ENCODE measurements around the gene MAB21L4.

Gene MAB21L4

DNA sequence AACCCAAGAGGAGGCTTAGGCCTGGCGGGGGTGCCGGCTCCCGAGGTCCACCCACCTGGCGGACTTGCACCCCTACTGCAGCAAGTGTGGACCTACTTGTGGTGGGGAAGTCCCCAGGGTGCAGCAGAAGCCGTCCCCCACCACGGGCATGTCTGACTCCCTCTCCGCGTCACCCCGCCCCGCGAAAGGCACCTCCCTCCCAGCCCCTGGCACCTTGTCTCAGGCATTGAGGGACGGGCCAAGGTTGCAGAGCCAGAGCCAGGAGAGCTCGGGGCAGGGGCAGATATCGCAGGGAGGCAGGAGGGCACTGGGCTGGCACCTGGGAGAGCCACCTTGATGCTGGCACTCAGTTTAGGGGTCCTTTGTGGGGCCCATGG lies 29.2 kb upstream of the MAB21L4 start:
- DNase-seq (ENCODE audit: low spot score), result peak; percentile 45

DNA sequence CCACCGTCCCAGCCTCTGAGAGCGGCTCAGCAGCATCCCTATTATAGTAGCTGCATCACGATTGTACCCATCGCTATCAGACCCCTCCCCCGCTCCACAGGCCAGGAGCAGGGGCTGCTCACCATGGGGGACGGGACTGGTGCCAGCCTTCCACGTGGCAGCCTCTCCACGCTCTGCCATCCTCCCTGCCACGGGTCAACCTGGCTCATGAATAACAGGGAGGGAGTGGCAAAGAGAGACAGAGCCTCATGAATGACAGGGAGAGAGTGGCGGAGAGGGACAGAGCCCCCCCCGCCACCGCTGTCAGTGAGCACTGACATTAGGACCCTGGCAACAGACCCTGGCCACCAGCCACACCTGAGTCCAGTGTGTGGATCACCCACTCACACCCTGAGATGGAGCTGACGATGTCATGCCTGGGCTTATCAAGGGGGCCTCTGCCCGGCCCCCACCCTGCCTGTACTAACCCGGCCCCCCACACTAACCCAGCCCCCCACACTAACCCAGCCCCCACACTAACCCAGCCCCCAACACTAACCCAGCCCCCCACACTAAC lies 27.1 kb upstream of the MAB21L4 start:
- no peak for DNase-seq (ENCODE audit: low spot score)

GRCh38 chr2:240922245-240922981 lies 26.5 kb upstream of the MAB21L4 start:
- no peak for DNase-seq (ENCODE audit: low spot score)

GRCh38 chr2:240921995-240922244 lies 26.0 kb upstream of the MAB21L4 start:
- DNase-seq (ENCODE audit: low spot score), result no peak

- no peak for DNase-seq (ENCODE audit: low spot score)
These were observed 25.5 kb upstream of the MAB21L4 start for GRCh38 chr2:240921311-240921994.

DNA sequence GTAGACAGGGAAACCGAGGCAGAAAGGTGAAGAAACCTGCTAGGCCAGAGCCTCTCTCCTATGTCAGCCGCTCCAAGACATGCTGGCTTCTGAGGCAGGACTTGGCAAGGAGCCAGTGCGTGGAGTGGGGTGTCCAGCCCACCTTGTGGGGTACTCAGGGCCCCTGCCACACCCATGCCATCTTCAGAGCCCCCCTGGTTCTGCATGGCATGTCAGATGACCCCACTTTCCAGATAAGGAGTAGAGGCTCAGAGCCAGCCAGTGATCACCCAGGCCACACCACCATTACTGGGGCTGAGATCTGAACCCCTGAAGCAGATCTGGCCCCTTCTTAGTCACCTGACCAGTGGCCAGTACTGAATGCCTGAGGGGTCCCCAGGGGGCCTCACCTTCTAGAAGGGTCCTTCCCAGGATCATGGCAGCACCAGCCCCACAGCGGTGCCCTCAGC lies 24.9 kb upstream of the MAB21L4 start:
- no peak for DNase-seq (ENCODE audit: low spot score)

- peak; percentile 44 for DNase-seq (ENCODE audit: low spot score)
These were observed 24.1 kb upstream of the MAB21L4 start for GRCh38 chr2:240919786-240920782.

DNA sequence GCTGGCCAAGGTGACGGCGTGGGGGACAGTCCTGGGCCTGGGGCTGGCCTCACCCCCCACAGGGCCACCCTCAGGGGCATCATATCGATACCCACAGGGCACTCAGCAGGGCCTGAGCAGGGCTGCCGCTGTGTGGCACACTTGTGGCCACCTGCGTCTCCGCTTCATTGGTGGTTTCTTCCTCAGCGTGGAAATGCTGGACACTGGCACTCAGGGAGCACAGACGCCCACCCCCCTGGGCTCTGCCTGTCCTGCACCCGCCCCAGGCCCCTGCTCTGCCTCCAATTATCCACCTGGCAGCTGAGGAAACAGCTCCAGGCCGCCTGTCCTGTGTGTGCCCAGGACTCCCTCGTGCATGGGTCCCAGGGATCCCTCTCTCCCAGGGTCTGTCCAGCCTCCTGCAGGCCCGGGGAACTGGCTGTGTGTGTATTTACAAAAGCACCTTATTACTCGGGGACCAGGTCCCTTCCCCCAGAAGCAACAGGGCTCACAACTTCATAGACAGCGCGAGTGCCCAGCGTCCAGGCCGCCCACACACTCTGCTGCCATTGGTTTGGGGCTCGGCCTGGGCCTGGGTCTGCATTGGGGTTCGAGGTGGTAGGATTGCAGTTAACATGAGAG lies 23.3 kb upstream of the MAB21L4 start:
- peak; percentile 45 for DNase-seq (ENCODE audit: low spot score)

DNA sequence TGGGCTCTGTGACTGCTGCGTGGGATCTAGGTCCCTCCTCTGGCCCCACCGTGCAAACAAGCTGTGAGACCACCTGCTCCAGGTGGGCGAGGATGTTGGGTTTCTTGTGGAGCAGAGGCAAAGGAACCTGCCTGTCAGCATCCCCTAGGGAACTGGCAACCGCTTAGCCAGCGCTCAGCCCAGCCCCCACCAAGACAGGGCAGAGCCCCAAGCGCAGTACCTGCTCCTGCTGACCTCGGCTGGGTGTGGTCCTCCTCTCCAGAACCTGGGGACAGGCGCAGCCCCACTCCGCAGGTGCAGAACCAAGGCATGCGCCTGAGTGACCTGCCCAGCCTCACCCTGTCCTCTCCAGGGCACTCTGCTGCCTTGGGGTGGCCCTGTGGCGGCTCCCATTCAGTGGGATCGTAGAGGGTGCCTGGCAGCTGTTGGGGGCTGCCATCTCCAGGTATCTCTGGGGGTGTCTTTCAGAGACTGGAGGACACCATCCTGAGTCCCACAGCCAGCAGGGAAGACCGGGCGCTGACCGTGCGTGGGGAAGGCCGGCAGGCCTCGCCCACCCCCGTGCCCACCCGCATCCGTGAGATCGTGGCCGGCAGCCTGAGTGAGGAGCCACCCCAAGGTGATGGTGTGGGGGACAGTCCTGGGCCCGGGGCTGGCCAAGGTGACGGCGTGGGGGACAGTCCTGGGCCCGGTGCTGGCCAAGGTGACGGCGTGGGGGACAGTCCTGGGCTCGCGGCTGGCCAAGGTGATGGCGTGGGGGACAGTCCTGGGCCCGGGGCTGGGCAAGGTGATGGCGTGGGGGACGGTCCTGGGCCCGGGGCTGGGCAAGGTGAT lies 22.5 kb upstream of the MAB21L4 start:
- DNase-seq (ENCODE audit: low spot score), result peak; percentile 43

- peak; percentile 43 for DNase-seq (ENCODE audit: low spot score)
These were observed 21.8 kb upstream of the MAB21L4 start for GRCh38 chr2:240917684-240918257.

- DNase-seq (ENCODE audit: low spot score), result peak; percentile 43
These were observed 21.2 kb upstream of the MAB21L4 start for GRCh38 chr2:240917009-240917683.

DNA sequence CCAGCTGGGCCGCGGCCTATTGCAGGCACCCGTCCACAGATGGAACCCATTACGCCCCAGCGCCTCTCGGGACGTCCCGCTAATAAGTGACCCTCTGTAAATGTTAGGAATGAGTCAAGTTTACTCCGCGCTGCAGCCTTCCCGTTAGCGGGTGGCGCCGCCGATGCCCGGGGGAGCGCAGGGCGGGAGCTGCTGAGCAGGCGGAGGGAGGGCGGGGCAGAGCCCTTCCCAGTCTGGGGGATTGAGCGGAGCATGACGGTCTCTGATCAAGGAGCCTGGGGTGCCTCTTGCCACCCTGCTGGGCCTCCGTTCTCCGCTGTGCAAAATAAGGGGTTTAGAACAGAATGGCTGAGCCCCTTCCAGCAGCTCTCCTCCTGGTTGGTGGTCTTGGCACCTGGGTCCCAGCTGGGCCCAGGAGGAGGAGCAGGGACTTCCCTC lies 20.6 kb upstream of the MAB21L4 start:
- peak; percentile 69 for DNase-seq (ENCODE audit: low spot score)

- no peak for DNase-seq (ENCODE audit: low spot score)
These were observed 19.8 kb upstream of the MAB21L4 start for GRCh38 chr2:240915526-240916341.

DNA sequence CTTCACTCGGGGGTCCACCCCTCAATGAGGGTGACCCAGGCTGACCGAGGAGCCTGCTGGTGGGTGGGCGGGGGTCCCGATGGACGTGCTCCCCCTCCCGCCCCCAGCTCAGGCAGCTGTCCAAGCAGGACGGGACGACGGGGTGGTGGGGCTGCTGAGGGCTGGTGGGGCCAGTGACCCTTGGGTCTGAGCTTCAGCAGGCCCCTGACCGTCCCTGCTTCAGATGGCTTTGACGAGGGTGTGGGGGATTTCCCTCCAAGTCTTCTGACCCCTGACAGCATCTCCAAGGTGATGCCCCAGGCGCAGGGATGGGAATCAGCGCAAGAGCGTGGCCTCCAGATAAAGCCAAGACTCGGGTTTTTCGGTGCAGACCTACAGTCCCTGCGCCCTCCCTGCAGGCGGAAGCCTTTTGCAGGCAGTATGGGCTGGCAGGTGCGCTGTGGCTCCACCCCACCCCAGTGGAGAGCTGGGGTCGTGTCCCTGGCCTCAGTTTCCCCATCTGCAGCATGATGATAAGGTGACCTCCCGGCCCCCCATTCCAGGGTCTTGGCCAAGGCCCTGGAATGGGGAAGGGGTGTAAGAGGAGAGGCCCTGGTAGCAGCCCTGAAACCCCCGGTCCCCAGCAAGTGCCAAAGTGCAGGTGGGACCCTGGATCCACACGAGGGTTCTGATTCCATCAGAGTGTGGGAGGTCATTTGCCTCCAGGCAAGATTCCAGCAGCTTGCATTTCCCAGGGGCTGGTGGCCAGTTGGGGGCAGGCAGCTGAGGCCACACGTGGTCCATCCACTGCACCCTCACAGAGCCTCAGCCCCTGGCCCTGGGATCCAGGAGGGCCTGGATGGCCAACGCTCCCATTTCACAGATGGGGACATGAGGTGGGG lies 18.9 kb upstream of the MAB21L4 start:
- DNase-seq (ENCODE audit: low spot score), result no peak

DNA sequence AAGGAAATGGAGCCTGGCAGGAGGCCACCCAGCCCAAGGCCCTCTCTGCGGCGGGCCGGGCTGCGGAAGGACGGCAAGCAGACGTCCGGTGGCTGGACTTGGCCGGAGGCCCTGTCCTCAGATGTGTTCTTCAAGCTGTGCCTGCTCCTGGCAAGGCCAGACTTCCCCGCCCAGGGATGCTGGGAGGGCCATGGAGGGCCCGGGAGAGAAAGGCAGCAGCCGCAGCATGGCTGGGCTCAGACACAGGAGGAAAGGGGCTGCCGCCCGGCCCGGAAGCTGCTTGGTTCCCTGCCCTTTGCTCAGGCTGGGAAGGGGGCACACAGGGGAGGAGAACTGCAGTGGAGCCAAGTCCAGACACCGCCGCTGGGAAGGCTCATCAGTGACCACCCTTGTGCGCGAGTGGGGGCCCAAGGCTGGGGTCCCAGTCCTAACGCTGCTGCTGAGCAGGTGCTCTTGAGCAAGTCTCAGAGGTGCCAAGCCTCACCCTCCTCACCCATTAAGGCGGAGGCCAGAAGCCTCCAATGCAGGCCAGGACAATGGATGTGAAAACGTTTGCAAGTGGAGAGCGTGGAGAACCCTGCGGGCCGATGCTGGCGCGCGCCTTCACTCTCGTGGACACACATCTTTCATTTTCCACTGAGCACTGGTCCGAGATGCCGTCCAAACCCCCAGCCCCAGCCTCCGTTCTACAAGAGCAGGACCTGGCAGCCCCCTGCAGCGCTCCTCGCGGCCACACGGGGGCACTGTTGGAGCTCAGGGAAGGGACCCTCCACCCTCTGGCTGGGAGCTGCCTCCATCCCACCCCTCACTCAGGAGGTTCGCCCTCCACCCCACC lies 18.1 kb upstream of the MAB21L4 start:
- peak; percentile 90 for DNase-seq (ENCODE audit: low spot score)

DNA sequence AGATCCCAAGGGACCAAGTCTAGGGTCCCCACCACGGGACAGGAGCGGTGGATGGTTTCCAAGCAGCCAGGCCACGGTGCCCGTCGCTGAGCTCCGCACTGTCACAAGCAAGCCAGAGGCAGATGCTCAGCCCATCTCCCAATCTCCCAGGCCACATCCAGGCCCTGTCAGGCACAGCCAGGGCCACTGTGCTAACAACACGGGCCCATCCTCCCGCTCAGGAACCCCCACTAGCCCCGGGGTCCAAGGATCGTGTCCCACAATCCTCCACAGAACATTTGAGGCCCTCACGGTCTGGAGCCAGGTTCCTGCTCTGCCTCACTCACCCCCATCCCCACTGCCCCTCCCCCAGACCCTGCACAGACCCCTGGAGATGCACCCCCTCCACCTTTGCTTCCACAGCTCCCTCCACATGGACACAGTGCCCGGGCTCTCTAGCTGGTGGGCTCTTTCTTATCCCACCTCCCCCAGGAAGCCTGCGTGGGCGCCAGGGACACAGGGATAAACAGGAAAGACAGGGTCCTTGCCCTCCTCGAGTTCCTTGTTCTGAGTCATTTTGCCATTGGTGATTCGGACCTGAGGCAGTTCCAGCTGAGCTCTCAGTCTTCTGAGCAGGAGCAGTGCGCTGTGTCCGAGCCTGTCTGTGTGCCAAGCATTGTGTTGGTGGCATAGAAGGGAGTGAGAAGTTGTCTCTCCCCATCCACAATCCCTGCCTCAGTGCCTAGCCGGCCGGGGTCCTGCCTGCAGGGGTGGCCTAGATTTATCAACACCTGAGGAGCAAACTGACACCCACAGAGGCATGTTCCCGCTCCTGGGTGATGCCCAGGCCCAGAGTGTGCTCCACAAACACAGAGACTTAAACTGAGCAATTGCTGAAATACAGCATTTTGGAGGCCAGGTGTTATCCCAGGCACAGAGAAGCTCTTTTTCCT lies 17.2 kb upstream of the MAB21L4 start:
- no peak for DNase-seq (ENCODE audit: low spot score)
